ENCODE measurements around the gene CD248. TPM values are rescaled to one million over a fixed set of nuclear protein-coding genes. Genes with fewer than 3 reads are reported as not detected.
A peak's percentile ranks its signal among the peaks of the same experiment; 100 is the strongest.

Gene CD248
- total RNA-seq, 1 donor from 2014 or later = 10.0 TPM

GRCh38 chr11:66292543-66293332 lies 24.1 kb downstream of the CD248 start:
- Histone ChIP-seq H3K27me3 (peaks cover 32% of the 10 kb centered on the region), H3K9me3 (no peaks in the 10 kb centered on the region), H3K36me3 (no peaks in the 10 kb centered on the region), H3K27ac (no peak overlapping the region), H3K4me1 (peaks cover 20% of the 10 kb centered on the region), H3K4me3 (no peak overlapping the region)
- TF ChIP-seq CTCF (IDR thresholded peaks at IDR 0.05) = no peak
- DNase-seq (no peak), ATAC-seq (no peak)
- intact Hi-C loops (cut with DNase I) = no loop called here

GRCh38 chr11:66291706-66292542 lies 24.9 kb downstream of the CD248 start, which contains the start of gene TMEM151A:
TSS of gene TMEM151A (plus strand) at chr11:66291894. CDS start at chr11:66292014, 120 bp downstream.
- H3K4me1 ChIP-seq = peaks cover 22% of the 10 kb centered on the region
- ATAC-seq = no peak
- no peak for DNase-seq
- peaks cover 32% of the 10 kb centered on the region for H3K27me3 ChIP-seq
- no peaks in the 10 kb centered on the region for H3K36me3 ChIP-seq
- peak within 1 kb of the TSS; percentile 34 for H3K4me3 ChIP-seq
- no peaks in the 10 kb centered on the region for H3K9me3 ChIP-seq
- no peak for TF ChIP-seq CTCF (IDR thresholded peaks at IDR 0.05)
- intact Hi-C loops (cut with DNase I) = no loop called here
- H3K27ac ChIP-seq = no peak within 1 kb of the TSS

- Histone ChIP-seq H3K27me3 (peaks cover 32% of the 10 kb centered on the region), H3K4me3 (no peak overlapping the region), H3K27ac (no peak overlapping the region), H3K9me3 (no peaks in the 10 kb centered on the region), H3K36me3 (no peaks in the 10 kb centered on the region), H3K4me1 (peaks cover 22% of the 10 kb centered on the region)
- TF ChIP-seq CTCF (IDR thresholded peaks at IDR 0.05) = no peak
- intact Hi-C loops (cut with DNase I) = no loop called here
- DNase-seq = no peak
- no peak for ATAC-seq
These were observed 25.5 kb downstream of the CD248 start for GRCh38 chr11:66291303-66291705.

GRCh38 chr11:66290330-66290621 lies 26.6 kb downstream of the CD248 start:
- peak overlapping the region; percentile 78 for H3K4me3 ChIP-seq
- H3K9me3 ChIP-seq = no peaks in the 10 kb centered on the region
- no peak for ATAC-seq
- no peaks in the 10 kb centered on the region for H3K36me3 ChIP-seq
- intact Hi-C loops (cut with DNase I) = no loop called here
- peaks cover 32% of the 10 kb centered on the region for H3K27me3 ChIP-seq
- no peak overlapping the region for H3K27ac ChIP-seq
- DNase-seq = no peak
- no peak for TF ChIP-seq CTCF (IDR thresholded peaks at IDR 0.05)
- H3K4me1 ChIP-seq = peaks cover 22% of the 10 kb centered on the region

GRCh38 chr11:66289548-66290329 lies 27.1 kb downstream of the CD248 start:
- Histone ChIP-seq H3K36me3 (no peaks in the 10 kb centered on the region), H3K4me1 (peaks cover 22% of the 10 kb centered on the region), H3K9me3 (no peaks in the 10 kb centered on the region), H3K27me3 (peaks cover 32% of the 10 kb centered on the region), H3K27ac (peak overlapping the region; percentile 85), H3K4me3 (peak overlapping the region; percentile 78)
- no peak for TF ChIP-seq CTCF (IDR thresholded peaks at IDR 0.05)
- intact Hi-C loops (cut with DNase I) = no loop called here
- DNase-seq (peak; percentile 90), ATAC-seq (peak; percentile 56)
